Right lobe of liver (tissue), 4 donors: Measurements from ENCODE around the gene SLC38A4.

ENCODE experiments used
- CTCF ChIP-seq, 4 donors: fragments of 200-600 bp in 3 of 4; fragments of 450-650 bp in 1 of 4; IDR thresholded peaks; one replicate each; pipeline versions ENCODE4 v1.5.1 to v1.8.0; 2016 to 2022; ENCODE audit warnings: antibody characterized with exemption in 4 of 4, mild to moderate bottlenecking in 2 of 4
- POLR2A ChIP-seq: fragments of 450-650 bp; IDR thresholded peaks from one replicate; pipeline ENCODE4 v1.6.1; 2017; ENCODE audit warnings: antibody characterized with exemption, mild to moderate bottlenecking
- donor health status: DM: no; HTN: no; CAD: no.
- donor health status: DM: no; HTN: no; CAD: no.
- donor health status: DM: no; HTN: yes; CAD: no.

- TF ChIP-seq CTCF (IDR thresholded peaks at IDR 0.05) (no peak), POLR2A (no peak)
These were observed 32.9 kb downstream of the SLC38A4 start for GRCh38 chr12:46792925-46793324.
